Measurements from ENCODE around the gene SRY. TPM values are rescaled to one million over a fixed set of nuclear protein-coding genes. Genes with fewer than 3 reads are reported as not detected.

The SRY gene
- total RNA-seq, 3 donors from 2014 or later (not counting 1 experiment from before 2014, with no cell fraction given) = not detected

DNA sequence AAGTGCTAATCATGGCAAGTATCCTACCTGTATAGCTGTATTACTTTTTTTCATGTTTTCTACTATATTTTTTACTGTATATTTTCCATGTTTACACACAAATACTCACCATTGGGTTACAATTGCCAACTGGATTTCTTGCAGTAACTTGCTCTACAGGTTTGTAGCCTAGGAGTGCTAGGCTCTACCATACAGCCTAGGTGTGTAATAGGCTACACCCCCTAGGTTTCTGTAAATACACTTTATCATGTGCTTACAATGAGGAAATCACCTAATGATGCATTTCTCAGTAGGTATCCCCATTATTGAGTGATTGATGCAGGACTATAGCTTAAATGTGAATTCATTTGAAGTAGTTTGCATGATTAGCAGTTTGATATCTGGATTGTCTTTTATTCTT, 10.5 kb upstream of the SRY start:
- H3K9me3 Mint-ChIP-seq = no peaks in the 10 kb centered on the region
- H3K27ac Mint-ChIP-seq = no peak overlapping the region
- Histone ChIP-seq H3K36me3 (ENCODE audit: control insufficient read depth, insufficient read depth, low read length) (no peaks in the 10 kb centered on the region), H3K4me3 (ENCODE audit: low read length) (no peak overlapping the region), H3K4me1 (ENCODE audit: control insufficient read depth, insufficient read depth, low read length) (no peaks in the 10 kb centered on the region), H3K27me3 (ENCODE audit: control insufficient read depth, insufficient read depth, low read length) (peaks cover 2% of the 10 kb centered on the region), H3K9me3 (ENCODE audit: control insufficient read depth, insufficient read depth, low read length) (no peaks in the 10 kb centered on the region), H3K27ac (ENCODE audit: low read length) (no peak overlapping the region)
- no peaks in the 10 kb centered on the region for H3K4me1 Mint-ChIP-seq
- TF ChIP-seq, protein P1, sequence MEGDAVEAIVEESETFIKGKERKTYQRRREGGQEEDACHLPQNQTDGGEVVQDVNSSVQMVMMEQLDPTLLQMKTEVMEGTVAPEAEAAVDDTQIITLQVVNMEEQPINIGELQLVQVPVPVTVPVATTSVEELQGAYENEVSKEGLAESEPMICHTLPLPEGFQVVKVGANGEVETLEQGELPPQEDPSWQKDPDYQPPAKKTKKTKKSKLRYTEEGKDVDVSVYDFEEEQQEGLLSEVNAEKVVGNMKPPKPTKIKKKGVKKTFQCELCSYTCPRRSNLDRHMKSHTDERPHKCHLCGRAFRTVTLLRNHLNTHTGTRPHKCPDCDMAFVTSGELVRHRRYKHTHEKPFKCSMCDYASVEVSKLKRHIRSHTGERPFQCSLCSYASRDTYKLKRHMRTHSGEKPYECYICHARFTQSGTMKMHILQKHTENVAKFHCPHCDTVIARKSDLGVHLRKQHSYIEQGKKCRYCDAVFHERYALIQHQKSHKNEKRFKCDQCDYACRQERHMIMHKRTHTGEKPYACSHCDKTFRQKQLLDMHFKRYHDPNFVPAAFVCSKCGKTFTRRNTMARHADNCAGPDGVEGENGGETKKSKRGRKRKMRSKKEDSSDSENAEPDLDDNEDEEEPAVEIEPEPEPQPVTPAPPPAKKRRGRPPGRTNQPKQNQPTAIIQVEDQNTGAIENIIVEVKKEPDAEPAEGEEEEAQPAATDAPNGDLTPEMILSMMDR (IDR thresholded peaks at IDR 0.05) = no peak
- H3K36me3 Mint-ChIP-seq = no peaks in the 10 kb centered on the region
- intact Hi-C loops (cut with micrococcal nuclease) = no loop called here
- DNase-seq (no peak), ATAC-seq (no peak)
- H3K27me3 Mint-ChIP-seq (ENCODE audit: low read depth in 2 of 2) = peaks cover 0 to 2% of the 10 kb centered on the region in 2 donors
- H3K4me3 Mint-ChIP-seq = no peak overlapping the region

DNA sequence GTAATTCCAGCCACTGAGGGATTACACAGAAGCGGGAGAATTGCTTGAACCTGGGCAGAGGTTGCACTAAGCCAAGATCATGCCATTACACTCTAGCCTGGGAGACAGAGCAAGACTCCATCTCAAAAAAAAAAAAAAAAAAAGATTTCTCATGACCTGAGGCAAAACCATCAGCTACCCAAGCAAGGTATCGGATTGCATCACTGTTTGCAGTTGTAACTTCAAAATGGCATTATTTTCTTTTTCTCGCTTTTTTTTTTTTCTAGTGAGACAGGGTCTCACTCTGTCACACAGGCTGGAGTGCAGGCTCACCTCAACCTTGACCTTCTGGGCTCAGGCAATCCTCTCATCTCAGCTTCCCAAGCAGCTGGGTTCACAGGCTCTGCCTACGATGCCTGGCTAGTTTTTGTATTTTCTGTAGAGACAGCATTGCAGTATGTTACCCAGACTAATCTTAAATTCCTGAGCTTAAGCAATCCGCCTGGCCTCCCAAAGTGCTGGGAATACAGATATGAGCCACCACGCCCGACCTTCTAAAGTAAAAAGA, 9.6 kb upstream of the SRY start:
- no peak overlapping the region for H3K4me3 Mint-ChIP-seq
- no peaks in the 10 kb centered on the region for H3K4me1 ChIP-seq (ENCODE audit: control insufficient read depth, insufficient read depth, low read length)
- H3K9me3 ChIP-seq (ENCODE audit: control insufficient read depth, insufficient read depth, low read length) = no peaks in the 10 kb centered on the region
- no peaks in the 10 kb centered on the region for H3K36me3 ChIP-seq (ENCODE audit: control insufficient read depth, insufficient read depth, low read length)
- intact Hi-C loops (cut with micrococcal nuclease) = no loop called here
- H3K4me1 Mint-ChIP-seq = no peaks in the 10 kb centered on the region
- ATAC-seq (no peak), DNase-seq (no peak)
- H3K4me3 ChIP-seq (ENCODE audit: low read length) = no peak overlapping the region
- peaks cover 2% of the 10 kb centered on the region for H3K27me3 ChIP-seq (ENCODE audit: control insufficient read depth, insufficient read depth, low read length)
- H3K27me3 Mint-ChIP-seq (ENCODE audit: low read depth in 2 of 2) = peaks cover 0 to 6% of the 10 kb centered on the region in 2 donors
- H3K27ac ChIP-seq (ENCODE audit: low read length) = no peak overlapping the region
- H3K9me3 Mint-ChIP-seq = no peaks in the 10 kb centered on the region
- TF ChIP-seq, protein P1 (IDR thresholded peaks at IDR 0.05) = no peak
- no peak overlapping the region for H3K27ac Mint-ChIP-seq
- H3K36me3 Mint-ChIP-seq = no peaks in the 10 kb centered on the region
- WGBS (ENCODE audit: insufficient coverage) = 94% methylated on average over 5 of the region's 7 CpGs

DNA sequence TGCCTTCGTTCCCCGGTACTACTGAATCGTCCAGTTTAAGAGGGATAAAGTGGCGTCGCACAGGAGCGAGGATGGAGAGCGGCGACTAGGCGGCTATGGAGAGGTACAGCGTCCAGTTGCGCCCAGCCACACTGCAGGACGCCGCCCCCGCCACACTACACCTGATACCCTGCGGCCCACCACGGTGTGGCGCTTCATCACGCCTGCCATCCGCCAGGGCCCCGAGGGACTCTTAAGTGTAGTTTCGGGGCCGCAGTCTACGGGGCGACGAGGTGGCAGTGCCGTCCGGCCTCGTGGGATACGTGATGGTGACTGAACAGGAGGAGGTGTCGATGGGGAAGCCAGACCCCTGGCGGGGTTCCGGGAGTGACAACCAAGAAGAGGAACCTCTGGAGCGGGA, 2.3 kb upstream of the SRY start:
- ATAC-seq (no peak), DNase-seq (no peak)
- Histone ChIP-seq H3K27ac (ENCODE audit: low read length) (no peak overlapping the region), H3K4me3 (ENCODE audit: low read length) (no peak overlapping the region), H3K27me3 (ENCODE audit: control insufficient read depth, insufficient read depth, low read length) (peaks cover 23% of the 10 kb centered on the region), H3K4me1 (ENCODE audit: control insufficient read depth, insufficient read depth, low read length) (peaks cover 5% of the 10 kb centered on the region), H3K36me3 (ENCODE audit: control insufficient read depth, insufficient read depth, low read length) (no peaks in the 10 kb centered on the region), H3K9me3 (ENCODE audit: control insufficient read depth, insufficient read depth, low read length) (no peaks in the 10 kb centered on the region)
- no peak overlapping the region for H3K4me3 Mint-ChIP-seq
- H3K9me3 Mint-ChIP-seq = no peaks in the 10 kb centered on the region
- peaks cover 0 to 23% of the 10 kb centered on the region in 2 donors for H3K27me3 Mint-ChIP-seq (ENCODE audit: low read depth in 2 of 2)
- intact Hi-C loops (cut with micrococcal nuclease) = no loop called here
- WGBS (ENCODE audit: insufficient coverage) = 58% methylated on average over 33 of the region's 33 CpGs
- no peak overlapping the region for H3K27ac Mint-ChIP-seq
- peaks cover 0 to 7% of the 10 kb centered on the region in 2 donors for H3K4me1 Mint-ChIP-seq
- TF ChIP-seq, protein P1 (IDR thresholded peaks at IDR 0.05) = no peak
- no peaks in the 10 kb centered on the region for H3K36me3 Mint-ChIP-seq

DNA sequence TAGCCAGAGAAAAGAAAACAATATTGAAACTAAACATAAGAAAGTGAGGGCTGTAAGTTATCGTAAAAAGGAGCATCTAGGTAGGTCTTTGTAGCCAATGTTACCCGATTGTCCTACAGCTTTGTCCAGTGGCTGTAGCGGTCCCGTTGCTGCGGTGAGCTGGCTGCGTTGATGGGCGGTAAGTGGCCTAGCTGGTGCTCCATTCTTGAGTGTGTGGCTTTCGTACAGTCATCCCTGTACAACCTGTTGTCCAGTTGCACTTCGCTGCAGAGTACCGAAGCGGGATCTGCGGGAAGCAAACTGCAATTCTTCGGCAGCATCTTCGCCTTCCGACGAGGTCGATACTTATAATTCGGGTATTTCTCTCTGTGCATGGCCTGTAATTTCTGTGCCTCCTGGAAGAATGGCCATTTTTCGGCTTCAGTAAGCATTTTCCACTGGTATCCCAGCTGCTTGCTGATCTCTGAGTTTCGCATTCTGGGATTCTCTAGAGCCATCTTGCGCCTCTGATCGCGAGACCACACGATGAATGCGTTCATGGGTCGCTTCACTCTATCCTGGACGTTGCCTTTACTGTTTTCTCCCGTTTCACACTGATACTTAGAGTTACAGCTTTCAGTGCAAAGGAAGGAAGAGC, 488 bp downstream of the SRY start:
- H3K4me1 Mint-ChIP-seq = peaks cover 0 to 7% of the 10 kb centered on the region in 2 donors
- WGBS (ENCODE audit: insufficient coverage) = 16% methylated on average over 28 of the region's 28 CpGs
- TF ChIP-seq, protein P1 (IDR thresholded peaks at IDR 0.05) = no peak
- no peak overlapping the region for H3K4me3 ChIP-seq (ENCODE audit: low read length)
- no peak overlapping the region for H3K4me3 Mint-ChIP-seq
- H3K27ac Mint-ChIP-seq = no peak overlapping the region
- H3K4me1 ChIP-seq (ENCODE audit: control insufficient read depth, insufficient read depth, low read length) = peaks cover 5% of the 10 kb centered on the region
- H3K9me3 ChIP-seq (ENCODE audit: control insufficient read depth, insufficient read depth, low read length) = no peaks in the 10 kb centered on the region
- H3K27me3 Mint-ChIP-seq (ENCODE audit: low read depth in 2 of 2) = peaks cover 0 to 19% of the 10 kb centered on the region in 2 donors
- H3K9me3 Mint-ChIP-seq = no peaks in the 10 kb centered on the region
- no peaks in the 10 kb centered on the region for H3K36me3 Mint-ChIP-seq
- no peak for DNase-seq
- no peak overlapping the region for H3K27ac ChIP-seq (ENCODE audit: low read length)
- no peak for ATAC-seq
- H3K36me3 ChIP-seq (ENCODE audit: control insufficient read depth, insufficient read depth, low read length) = no peaks in the 10 kb centered on the region
- peaks cover 23% of the 10 kb centered on the region for H3K27me3 ChIP-seq (ENCODE audit: control insufficient read depth, insufficient read depth, low read length)
- intact Hi-C loops (cut with micrococcal nuclease) = no loop called here
